SH-SY5Y (cell line): Measurements from ENCODE around the gene FAM3B.

ENCODE experiments used
- GATA2 ChIP-seq: IDR thresholded peaks from 2 replicates; pipeline ENCODE4 v1.6.1; 2011; ENCODE audit warnings: mild to moderate bottlenecking, low read depth, low read length
- GATA3 ChIP-seq: IDR thresholded peaks from 2 replicates; pipeline ENCODE4 v1.6.1; 2011; ENCODE audit warnings: low read depth, mild to moderate bottlenecking, low read length, moderate library complexity

DNA sequence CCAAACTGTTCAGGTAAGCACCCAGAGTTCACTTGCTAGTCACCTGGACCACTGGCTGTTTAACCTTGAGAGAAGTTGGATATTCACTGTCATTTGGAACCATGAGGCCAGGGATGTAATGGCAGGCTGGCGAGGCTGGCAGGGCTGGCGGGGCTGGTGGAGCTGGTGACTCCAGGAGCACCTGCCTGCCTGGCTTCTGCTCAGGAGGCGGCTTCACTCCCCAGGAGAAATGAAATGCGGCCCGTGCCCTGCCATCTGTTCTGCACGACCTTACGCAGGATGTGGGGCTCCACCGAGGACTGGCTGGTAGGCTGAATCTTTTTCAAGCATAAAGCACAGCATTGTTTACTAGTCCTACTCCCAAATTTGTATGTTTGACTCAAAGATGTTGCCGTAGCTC, 86.7 kb downstream of the FAM3B start:
- no peak for TF ChIP-seq GATA2
- TF ChIP-seq GATA3: no peak
